Activated T-cell treated with anti-CD3 and anti-CD28 coated beads for 4 hours (primary cell): ENCODE measurements around the gene CDA.

Experiments
- DNase-seq: peaks from one replicate; pipeline ENCODE4 v3.0.0-alpha.2; 2020

The CDA gene

DNA sequence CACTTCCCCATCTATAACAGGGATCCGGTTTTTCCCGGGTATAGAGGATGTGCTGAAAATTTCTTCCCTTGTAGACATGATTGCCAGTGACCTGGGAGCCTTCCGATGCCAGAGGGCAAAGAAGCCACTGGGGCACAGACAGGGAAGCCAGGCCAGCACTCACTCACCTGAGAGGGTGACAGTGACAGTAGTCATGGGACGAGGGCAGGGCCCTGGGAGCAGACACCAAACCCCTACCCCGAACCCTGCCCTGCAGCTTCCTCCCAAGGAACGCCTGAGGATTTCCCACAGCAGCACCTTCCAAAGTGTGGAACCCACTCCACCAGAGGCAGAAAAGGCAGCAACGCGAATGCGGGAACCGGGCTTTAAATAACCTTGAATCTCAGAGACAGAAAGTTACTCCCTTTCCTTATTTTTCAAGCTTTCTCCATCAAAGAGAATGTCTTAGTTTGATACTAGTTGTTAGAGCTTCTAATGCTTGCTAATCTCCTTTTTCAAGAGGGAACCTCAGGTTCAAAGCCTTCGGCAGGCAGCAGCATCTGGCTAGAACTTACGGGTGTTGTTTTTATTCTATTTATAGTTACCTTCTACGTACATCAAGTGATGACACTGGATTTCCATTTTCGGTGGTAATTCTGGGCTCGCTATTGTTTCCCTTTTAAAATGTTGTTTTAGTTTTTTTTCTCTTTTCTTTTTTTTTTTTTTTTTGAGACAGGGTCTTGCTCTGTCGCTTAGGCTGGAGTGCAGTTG, 69.4 kb downstream of the CDA start:
- no peak for DNase-seq

DNA sequence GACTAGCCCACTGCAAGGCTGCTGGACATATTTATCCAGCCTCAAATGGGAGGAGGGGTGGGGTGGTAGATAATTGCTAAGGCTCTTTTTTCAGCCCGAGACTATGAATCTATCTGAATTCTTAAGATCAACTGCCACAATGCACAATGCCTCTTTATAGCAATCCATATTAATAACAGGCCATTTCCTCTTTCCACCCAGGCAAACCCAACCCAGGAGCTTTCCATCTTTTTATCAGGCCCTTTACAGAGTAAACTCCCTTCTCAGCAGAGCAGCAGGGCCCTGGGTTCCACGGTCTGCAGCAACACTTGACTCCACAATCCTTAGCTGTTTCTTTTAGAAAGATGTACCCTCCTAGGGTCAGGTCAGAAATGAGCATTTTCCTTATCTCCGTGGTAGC, 71.5 kb downstream of the CDA start:
- DNase-seq, result no peak

DNA sequence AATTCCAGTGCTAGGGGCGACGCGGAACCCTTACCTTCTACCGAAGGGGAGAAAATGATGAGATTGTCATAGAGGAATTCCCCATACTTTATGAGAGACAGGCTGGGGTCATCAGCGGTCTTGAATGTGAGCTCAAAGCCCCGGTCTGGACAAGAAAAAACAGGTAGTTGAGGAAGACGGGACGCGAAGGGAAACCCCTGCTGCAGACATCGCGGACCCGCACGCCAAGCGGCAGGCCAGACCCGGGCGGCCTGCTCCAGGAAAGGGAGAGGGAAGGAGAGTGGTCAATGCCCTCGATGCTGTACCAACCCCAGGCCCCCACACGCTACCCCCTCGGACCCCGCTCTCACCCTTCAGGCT, 71.9 kb downstream of the CDA start:
- no peak for DNase-seq

DNA sequence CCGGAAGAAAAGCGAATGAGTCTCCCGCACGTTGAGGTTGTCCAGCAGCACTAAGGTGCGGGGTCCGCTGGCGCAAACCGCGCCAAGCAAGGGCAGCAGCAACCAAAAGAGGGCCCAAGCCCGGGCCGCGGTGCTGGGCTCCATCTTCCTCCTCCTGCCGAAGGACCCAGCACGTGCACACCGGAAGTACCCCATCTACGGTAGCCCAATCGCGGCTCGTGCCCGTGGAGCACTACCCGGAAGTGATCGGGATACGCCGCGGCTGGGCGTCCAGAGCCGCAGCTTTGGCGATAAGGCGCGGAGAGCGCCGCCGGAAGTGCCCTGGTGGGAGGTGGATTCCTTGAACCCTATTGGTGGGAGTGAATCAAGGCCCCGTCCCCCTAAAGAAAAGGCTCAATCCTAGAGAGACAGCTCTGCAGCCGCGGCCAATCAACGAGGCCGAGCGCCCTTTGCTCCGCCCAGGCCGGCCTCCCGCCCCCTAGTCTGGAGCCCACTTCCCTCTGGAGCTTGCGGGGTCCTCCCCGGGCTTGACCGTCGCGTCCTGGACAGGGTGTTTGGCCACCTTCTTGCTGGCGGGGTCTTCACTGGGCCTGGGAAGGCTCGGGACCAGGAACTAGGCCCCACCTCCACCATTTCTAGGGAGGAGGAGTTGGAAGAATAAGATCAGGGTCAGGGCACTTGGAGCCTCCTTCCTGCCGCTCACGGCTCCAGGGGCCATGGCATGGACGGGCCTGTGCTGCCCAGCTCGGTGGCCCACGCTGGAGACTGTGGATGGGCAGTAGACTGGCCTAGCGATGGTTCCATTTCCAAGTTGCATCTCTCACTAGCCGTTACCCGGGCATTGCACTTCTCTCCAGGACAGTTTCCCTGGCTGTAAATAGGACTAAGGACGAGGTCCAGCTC, 72.6 kb downstream of the CDA start, which contains the start of gene DDOST:
Gene DDOST (minus strand): TSS at position 163 of the 903 bp plus-strand sequence. CDS start 19 bp downstream, at position 144.
- DNase-seq, result peak; percentile 82

DNA sequence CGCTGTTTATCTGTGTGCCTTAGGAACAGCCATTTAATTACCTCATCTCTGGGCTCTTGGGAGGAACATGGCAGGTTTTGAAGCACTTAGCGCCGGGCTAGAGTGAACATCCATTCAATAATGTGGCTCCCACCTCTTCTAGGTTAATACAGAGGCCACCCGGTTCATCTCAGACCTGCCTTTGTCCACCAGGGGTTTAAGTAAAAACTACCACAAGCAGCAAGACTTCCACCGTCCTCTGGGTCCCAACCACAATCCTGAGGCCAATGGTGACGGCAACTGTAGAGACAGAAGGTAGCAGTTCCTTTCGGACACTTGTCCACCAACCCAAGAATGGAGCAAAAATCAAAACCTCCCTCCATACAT, 73.2 kb downstream of the CDA start:
- DNase-seq, result no peak

DNA sequence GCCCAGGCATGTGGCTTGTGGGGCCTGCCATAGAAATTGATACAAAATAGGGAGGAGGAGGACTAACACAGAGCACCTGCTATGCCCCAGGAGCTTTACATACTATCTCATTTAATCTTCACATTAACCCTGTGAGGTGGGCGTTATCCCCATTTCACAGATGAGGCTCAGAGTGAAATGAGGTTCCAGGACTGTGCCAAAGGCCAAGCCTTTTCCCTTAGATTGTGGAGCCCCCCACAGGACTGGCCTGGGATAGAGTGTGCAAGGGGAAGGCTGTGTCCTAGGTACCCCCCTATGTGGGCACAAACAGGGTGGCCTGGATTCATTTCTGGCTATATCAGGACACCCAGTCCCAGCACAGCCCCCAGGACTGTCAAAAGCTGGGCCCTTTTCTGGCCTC, 74.5 kb downstream of the CDA start:
- no peak for DNase-seq

DNA sequence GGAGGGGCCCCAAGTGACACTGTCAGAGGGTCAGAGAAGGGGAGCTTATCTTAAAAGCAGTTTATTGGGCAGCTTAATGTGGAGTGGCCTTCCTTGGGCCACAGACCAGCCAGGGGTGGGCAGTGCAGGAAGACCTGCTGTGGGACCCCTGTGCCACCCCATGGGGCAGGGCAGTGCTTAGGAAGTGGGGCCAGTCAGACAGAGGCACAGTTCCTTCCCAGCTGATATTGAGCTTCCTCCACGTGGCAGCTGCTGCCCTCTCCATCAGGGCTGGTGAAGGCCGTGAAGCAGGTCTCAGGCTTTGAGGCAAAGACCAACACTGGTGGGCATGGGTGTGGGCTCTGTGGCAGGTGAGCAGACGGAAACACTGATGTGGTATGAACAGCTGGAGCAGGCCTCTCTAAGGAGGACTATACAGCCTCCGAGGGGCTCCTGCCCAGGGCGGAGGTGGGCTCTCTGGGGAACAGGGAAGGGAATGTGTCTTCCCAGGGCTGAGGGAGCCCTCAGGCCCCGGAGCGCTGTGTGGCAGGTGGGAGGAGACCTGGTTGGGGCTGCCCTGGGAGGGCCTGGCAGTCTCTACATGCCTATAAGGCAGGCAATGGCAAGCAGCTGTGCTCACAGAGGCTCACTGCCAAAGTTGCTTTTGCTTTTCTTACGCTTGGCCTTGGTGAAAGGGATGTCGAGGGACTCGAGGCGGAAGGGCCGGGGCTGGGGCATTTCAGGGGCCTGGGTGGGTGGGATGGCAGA, 75.2 kb downstream of the CDA start:
- no peak for DNase-seq

DNA sequence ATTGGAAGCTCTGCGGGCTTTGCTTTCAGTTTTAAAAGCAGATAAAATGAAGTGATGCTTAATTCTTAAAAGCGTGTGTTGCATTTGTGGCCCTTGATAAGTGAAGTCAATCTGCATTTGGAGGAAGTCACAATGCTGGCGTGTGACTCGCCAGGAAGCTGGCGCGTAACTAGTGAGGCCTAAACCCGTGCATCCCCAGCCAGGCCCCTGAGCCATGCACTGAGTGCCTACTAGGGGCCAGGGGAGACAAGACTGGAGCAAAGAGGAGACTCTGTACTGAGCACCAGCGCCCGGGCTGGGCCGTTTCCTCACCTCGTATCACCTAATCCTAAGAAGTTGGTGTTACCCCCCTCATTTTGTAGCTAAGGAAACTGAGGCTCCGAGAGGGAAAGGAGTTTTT, 76.8 kb downstream of the CDA start:
- no peak for DNase-seq

DNA sequence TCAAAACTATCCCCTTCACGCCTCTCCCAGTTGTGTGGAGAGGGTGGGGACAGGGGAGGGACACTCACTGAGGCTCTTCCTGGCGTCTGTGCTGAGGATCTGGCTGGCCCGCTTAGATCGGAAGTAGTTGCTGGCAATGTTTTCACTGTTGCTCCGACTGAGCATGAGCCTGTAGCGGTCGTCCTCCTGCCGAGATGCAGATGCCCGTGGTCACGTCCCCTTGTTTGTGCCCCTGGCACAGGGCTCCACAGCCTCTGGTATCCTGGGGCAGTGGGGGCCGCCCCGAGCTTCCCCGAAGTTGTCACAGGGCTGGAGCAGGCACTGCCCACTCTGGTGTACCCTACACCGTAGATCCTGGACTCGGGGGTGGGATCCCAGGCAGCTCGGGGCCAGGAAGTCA, 77.2 kb downstream of the CDA start:
- DNase-seq, result no peak

DNA sequence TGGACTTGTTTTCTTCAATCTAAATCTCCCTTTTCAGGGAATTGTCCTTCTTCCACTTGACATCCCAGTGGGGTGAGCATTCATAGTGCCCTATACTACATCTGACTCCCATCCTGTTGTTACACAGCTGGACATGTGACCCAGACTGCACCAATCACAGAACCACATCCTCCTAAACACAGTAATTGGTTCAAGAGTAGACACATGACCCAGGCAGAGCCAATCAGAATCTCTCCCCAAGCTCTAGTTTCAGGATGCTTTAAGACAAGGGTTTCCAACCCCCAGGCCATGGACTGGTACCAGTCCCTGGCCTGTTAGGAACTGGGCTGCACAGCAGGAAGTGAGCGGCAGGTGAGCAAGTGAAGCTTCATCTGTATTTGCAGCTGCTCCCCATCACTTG, 77.9 kb downstream of the CDA start:
- no peak for DNase-seq
